Measurements from ENCODE around the gene PBRM1. TPM values are rescaled to one million over a fixed set of nuclear protein-coding genes. Genes with fewer than 3 reads are reported as not detected.

Gene PBRM1
- total RNA-seq, 4 donors from 2014 or later = 71.0 to 93.6 (median 85.5) TPM

DNA sequence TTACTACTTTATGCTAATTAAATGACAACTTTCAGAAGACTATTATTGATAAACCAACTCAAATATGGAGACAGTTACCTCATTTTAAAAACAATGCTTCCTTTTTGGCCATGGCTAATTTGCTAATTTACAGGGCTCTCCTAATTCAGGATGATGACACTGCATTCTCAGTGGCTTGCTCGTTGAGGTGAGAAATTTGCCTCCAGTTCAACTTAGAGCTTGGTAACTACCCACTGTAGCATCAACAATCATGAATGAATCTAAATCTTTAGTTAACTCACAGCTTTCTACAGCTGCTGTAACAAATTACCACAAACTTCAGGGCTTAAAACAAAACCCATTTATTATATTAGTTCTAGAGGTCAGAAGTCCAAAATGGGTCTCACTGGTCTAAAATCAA is 14.0 kb downstream of the PBRM1 start:
- 46% methylated on average over 1 of the region's 1 CpG for WGBS
- Histone ChIP-seq H3K36me3 (peaks cover 58% of the 10 kb centered on the region), H3K27ac (peak overlapping the region; percentile 35)

DNA sequence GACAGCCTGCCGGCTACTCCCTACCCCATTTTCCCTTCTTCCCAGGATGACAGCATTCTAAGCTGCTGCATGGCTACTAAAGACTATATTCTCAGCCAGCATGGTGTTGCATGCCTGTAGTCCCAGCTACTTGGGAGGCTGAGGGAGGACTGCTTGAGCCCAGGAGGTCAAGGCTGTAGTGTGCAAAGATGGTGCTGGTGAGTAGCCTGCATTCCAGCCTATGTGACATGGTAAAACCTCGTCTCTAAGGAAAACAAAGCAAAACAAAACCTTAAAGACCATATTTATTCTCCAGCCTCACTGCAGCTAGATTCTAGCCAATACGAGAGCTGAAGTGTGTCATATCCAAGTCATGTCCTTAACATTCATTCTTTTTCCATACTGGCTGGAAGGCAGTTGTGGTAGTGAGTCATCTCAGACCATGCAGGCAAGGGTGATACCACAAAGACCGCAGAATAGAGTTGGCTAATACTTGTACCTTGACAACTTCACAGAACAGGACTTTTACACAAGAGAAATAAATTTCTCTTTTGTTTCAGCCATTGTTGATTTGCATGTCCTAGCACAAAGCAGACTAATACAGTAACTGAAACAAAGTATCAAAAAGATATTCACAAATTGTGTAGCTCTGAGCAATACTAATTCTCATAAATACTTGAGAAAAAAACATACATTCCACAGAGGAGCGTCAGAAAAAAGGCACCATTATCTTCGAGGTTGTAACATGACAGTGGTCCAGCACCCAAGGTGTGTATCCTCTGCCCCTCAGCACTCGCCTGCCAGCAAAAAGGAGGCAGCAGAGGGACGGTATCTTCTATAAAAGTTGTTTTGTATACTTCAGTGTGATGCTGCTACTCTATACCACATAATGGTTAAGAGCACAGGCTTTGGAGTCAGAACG is 14.8 kb downstream of the PBRM1 start:
- TF ChIP-seq EP300 (IDR thresholded peaks at IDR 0.05) = no peak
- TF ChIP-seq POLR2AphosphoS5 (IDR thresholded peaks at IDR 0.05) = no peak
- Histone ChIP-seq H3K27me3 (no peaks in the 10 kb centered on the region), H3K4me3 (no peak overlapping the region), H3K9me3 (no peaks in the 10 kb centered on the region), H3K27ac (peak overlapping the region; percentile 51), H3K4me1 (peaks cover 15% of the 10 kb centered on the region), H3K36me3 (peaks cover 59% of the 10 kb centered on the region)
- DNase-seq (ENCODE audit: low spot score in 2 of 2) = no peak
- WGBS = 65% methylated on average over 9 of the region's 9 CpGs

More for the DNA sequence above, 14.0 kb downstream of the PBRM1 start:
- TF ChIP-seq POLR2A (IDR thresholded peaks at IDR 0.05) (no peak), POLR2AphosphoS5 (IDR thresholded peaks at IDR 0.05) (no peak), EP300 (IDR thresholded peaks at IDR 0.05) (no peak)
- TF ChIP-seq, protein P1, sequence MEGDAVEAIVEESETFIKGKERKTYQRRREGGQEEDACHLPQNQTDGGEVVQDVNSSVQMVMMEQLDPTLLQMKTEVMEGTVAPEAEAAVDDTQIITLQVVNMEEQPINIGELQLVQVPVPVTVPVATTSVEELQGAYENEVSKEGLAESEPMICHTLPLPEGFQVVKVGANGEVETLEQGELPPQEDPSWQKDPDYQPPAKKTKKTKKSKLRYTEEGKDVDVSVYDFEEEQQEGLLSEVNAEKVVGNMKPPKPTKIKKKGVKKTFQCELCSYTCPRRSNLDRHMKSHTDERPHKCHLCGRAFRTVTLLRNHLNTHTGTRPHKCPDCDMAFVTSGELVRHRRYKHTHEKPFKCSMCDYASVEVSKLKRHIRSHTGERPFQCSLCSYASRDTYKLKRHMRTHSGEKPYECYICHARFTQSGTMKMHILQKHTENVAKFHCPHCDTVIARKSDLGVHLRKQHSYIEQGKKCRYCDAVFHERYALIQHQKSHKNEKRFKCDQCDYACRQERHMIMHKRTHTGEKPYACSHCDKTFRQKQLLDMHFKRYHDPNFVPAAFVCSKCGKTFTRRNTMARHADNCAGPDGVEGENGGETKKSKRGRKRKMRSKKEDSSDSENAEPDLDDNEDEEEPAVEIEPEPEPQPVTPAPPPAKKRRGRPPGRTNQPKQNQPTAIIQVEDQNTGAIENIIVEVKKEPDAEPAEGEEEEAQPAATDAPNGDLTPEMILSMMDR (IDR thresholded peaks at IDR 0.05) = no peak
- H3K4me1 ChIP-seq = peaks cover 15% of the 10 kb centered on the region
- H3K9me3 ChIP-seq = no peaks in the 10 kb centered on the region
- H3K4me3 ChIP-seq = no peak overlapping the region
- H3K27me3 ChIP-seq = no peaks in the 10 kb centered on the region
- DNase-seq (ENCODE audit: low spot score in 2 of 2) = no peak

DNA sequence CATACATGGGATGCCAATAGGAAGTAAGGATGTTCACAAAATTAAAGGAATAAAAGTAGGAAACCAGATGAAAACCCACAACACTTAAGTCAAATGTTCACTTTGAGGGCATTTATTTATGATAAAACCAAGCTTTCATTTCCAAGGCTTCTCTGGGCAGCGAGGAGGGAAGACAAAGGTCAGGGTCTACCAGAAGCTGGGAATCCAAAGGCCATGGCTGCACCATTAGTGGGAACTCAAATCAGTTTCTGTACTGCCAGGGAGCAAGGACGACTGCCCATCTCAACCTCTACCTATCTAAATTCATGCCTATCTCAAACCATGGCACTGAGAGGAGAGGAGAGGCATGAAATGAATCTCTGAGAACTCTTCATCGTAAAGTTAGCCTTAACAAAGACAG is 22.6 kb downstream of the PBRM1 start:
- TF ChIP-seq POLR2AphosphoS5 (IDR thresholded peaks at IDR 0.05) = no peak
- no peaks in the 10 kb centered on the region for H3K9me3 ChIP-seq
- H3K4me3 ChIP-seq = no peak overlapping the region
- no peak overlapping the region for H3K27ac ChIP-seq
- peaks cover 78% of the 10 kb centered on the region for H3K36me3 ChIP-seq
- H3K27me3 ChIP-seq = no peaks in the 10 kb centered on the region
- no peaks in the 10 kb centered on the region for H3K4me1 ChIP-seq
- 86% methylated on average over 3 of the region's 3 CpGs for WGBS
- no peak for DNase-seq (ENCODE audit: low spot score in 2 of 2)

DNA sequence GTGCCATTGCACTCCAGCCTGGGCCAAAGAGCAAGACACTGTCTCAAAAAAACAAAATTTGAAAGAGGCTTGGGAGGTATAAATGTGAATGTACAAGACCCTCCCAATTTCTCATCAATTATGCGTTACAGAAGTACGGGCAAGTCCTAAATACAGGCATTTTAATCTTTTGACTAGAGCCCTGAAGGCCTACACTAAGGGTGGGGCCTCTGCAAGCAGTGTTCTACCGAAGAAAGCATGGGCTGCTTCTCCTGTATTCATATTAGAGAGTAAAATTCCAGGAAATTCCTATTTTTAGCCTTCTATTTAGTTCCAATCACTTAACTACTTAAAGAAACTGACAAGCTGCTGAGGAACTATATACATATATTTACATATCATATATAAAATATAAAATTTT is 25.7 kb downstream of the PBRM1 start:
- WGBS = 79% methylated on average over 3 of the region's 3 CpGs
- H3K4me3 ChIP-seq = no peak overlapping the region
- no peak overlapping the region for H3K27ac ChIP-seq
- no peak for DNase-seq (ENCODE audit: low spot score in 2 of 2)
- peaks cover 78% of the 10 kb centered on the region for H3K36me3 ChIP-seq
- H3K4me1 ChIP-seq = no peaks in the 10 kb centered on the region
- H3K9me3 ChIP-seq = no peaks in the 10 kb centered on the region
- H3K27me3 ChIP-seq = no peaks in the 10 kb centered on the region
- TF ChIP-seq, protein P1 (IDR thresholded peaks at IDR 0.05) = no peak
- TF ChIP-seq POLR2AphosphoS5 (IDR thresholded peaks at IDR 0.05) = no peak
- TF ChIP-seq POLR2A (IDR thresholded peaks at IDR 0.05) = no peak
- no peak for TF ChIP-seq EP300 (IDR thresholded peaks at IDR 0.05)

DNA sequence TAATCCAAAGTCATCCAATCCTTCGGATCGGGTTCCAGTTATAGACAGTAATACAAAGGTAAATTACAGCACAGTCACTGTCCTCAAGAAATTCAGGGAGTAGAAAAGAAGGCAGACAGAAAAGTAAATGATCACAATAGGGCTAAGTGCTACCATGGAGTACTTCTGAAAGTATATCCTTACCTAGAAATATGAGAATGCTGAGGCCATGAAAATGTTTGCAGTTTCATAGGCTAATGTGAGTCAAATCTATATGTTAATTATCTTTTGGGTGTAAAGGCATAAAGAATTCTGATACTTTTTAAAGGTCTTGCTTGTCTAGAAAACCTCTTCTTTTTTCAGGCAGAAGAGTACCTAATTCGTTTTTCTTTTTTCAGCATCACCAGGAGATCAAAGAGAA is 29.8 kb downstream of the PBRM1 start:
- no peak for DNase-seq (ENCODE audit: low spot score in 2 of 2)
- H3K4me3 ChIP-seq = no peak overlapping the region
- H3K27ac ChIP-seq = no peak overlapping the region
- no peaks in the 10 kb centered on the region for H3K9me3 ChIP-seq
- H3K36me3 ChIP-seq = peaks cover 96% of the 10 kb centered on the region
- WGBS = 95% methylated on average over 3 of the region's 3 CpGs
- H3K27me3 ChIP-seq = no peaks in the 10 kb centered on the region
- TF ChIP-seq EP300 (IDR thresholded peaks at IDR 0.05) (no peak), POLR2AphosphoS5 (IDR thresholded peaks at IDR 0.05) (no peak), POLR2A (IDR thresholded peaks at IDR 0.05) (no peak)
- TF ChIP-seq, protein P1 (IDR thresholded peaks at IDR 0.05) = no peak
- H3K4me1 ChIP-seq = no peaks in the 10 kb centered on the region

DNA sequence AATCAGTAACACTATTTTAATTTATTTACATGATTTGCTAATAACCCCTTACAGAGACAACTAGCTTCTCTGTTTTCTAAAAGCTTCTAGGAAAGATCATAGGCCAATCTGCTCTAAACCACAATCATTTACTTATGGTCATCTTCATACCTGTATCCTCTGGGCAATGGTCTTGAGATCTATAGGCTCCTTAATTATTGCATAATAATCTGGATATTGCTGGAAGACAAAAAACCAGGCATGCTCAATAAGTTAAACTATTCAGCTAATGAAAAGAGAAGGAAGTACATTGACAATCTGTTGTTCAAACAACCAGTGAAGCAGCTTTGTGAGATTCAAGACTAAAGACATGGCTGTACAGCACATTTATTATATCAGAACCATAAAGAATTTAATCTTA is 34.1 kb downstream of the PBRM1 start:
- no peak for DNase-seq (ENCODE audit: low spot score in 2 of 2)
- H3K4me3 ChIP-seq = no peak overlapping the region
- no peaks in the 10 kb centered on the region for H3K9me3 ChIP-seq
- no peak overlapping the region for H3K27ac ChIP-seq
- no peaks in the 10 kb centered on the region for H3K27me3 ChIP-seq
- no peak for TF ChIP-seq EP300 (IDR thresholded peaks at IDR 0.05)
- no peak for TF ChIP-seq POLR2A (IDR thresholded peaks at IDR 0.05)
- TF ChIP-seq, protein P1 (IDR thresholded peaks at IDR 0.05) = no peak
- no peak for TF ChIP-seq POLR2AphosphoS5 (IDR thresholded peaks at IDR 0.05)
- H3K36me3 ChIP-seq = peaks cover 94% of the 10 kb centered on the region
- no peaks in the 10 kb centered on the region for H3K4me1 ChIP-seq

Measured in suprapubic skin (tissue), 4 donors.